Choroid plexus epithelial cell (primary cell): ENCODE data around the gene PPP1R26.

Source experiments
- DNase-seq: peaks from one replicate; pipeline ENCODE4 v3.0.0-alpha.2; 2010; ENCODE audit warnings: low read depth
- H3K4me3 ChIP-seq: 2 replicates; pipeline ENCODE4 v1.5.1; 2011; ENCODE audit warnings: low read depth, mild to moderate bottlenecking, control low read depth, low read length, moderate library complexity
- CTCF ChIP-seq: conservative IDR thresholded peaks from 2 replicates; pipeline ENCODE4 v1.5.1; 2011; ENCODE audit warnings: low read depth, mild to moderate bottlenecking, control low read depth, inconsistent platforms, low read length, moderate library complexity

Gene PPP1R26

GRCh38 chr9:135471791-135472640, 7.6 kb upstream of the PPP1R26 start:
- no peak for TF ChIP-seq CTCF
- DNase-seq: no peak
- H3K4me3 ChIP-seq: no peak overlapping the region

GRCh38 chr9:135473972-135474543, 5.5 kb upstream of the PPP1R26 start:
- no peak overlapping the region for H3K4me3 ChIP-seq
- no peak for DNase-seq
- no peak for TF ChIP-seq CTCF

- no peak overlapping the region for H3K4me3 ChIP-seq
- DNase-seq: no peak
- peak; percentile 64 for TF ChIP-seq CTCF
These were observed 4.7 kb upstream of the PPP1R26 start for GRCh38 chr9:135474915-135475314.

- TF ChIP-seq CTCF: no peak
- DNase-seq: no peak
- H3K4me3 ChIP-seq: no peak overlapping the region
These were observed 2.8 kb upstream of the PPP1R26 start for GRCh38 chr9:135476561-135477355.

GRCh38 chr9:135478191-135478590, 1.4 kb upstream of the PPP1R26 start:
- H3K4me3 ChIP-seq: no peak overlapping the region
- TF ChIP-seq CTCF: no peak
- no peak for DNase-seq

GRCh38 chr9:135478829-135479468, 633 bp upstream of the PPP1R26 start:
- peak; percentile 31 for TF ChIP-seq CTCF
- no peak for DNase-seq
- H3K4me3 ChIP-seq: peak overlapping the region; percentile 52
